Amniotic stem cell (primary cell): Measurements from ENCODE around the gene DYNC2H1.
A peak's percentile ranks its signal among the peaks of the same experiment; 100 is the strongest.

ENCODE experiments used
- DNase-seq: peaks from one replicate; lab custom pipeline; 2025; lab: John Stamatoyannopoulos, UW

The DYNC2H1 gene

GRCh38 chr11:103279821-103280220 lies 170.6 kb downstream of the DYNC2H1 start:
- no peak for DNase-seq

GRCh38 chr11:103281301-103281700 lies 172.1 kb downstream of the DYNC2H1 start:
- no peak for DNase-seq

GRCh38 chr11:103284260-103284659 lies 175.0 kb downstream of the DYNC2H1 start:
- no peak for DNase-seq

- DNase-seq: no peak
Observed at GRCh38 chr11:103294516-103294915, 185.3 kb downstream of the DYNC2H1 start.

GRCh38 chr11:103295704-103296103 lies 186.5 kb downstream of the DYNC2H1 start:
- DNase-seq: no peak

GRCh38 chr11:103297900-103298299 lies 188.7 kb downstream of the DYNC2H1 start:
- no peak for DNase-seq

- DNase-seq: no peak
Observed at GRCh38 chr11:103315248-103315647, 206.0 kb downstream of the DYNC2H1 start.

- no peak for DNase-seq
Observed at GRCh38 chr11:103317118-103317517, 207.9 kb downstream of the DYNC2H1 start.

- DNase-seq: no peak
Observed at GRCh38 chr11:103322821-103323220, 213.6 kb downstream of the DYNC2H1 start.

- DNase-seq: no peak
Observed at GRCh38 chr11:103325686-103326069, 216.5 kb downstream of the DYNC2H1 start.

- DNase-seq: peak; percentile 20
Observed at GRCh38 chr11:103326070-103326794, 217.0 kb downstream of the DYNC2H1 start.

- DNase-seq: no peak
Observed at GRCh38 chr11:103327721-103328120, 218.5 kb downstream of the DYNC2H1 start.

GRCh38 chr11:103332409-103332808 lies 223.2 kb downstream of the DYNC2H1 start:
- DNase-seq: no peak

GRCh38 chr11:103338621-103339484 lies 229.6 kb downstream of the DYNC2H1 start:
- DNase-seq: no peak

- no peak for DNase-seq
Observed at GRCh38 chr11:103339485-103339857, 230.2 kb downstream of the DYNC2H1 start.

GRCh38 chr11:103340956-103341355 lies 231.7 kb downstream of the DYNC2H1 start:
- DNase-seq: no peak

GRCh38 chr11:103344886-103345285 lies 235.7 kb downstream of the DYNC2H1 start:
- DNase-seq: no peak

GRCh38 chr11:103349595-103349994 lies 240.4 kb downstream of the DYNC2H1 start:
- no peak for DNase-seq

- DNase-seq: no peak
Observed at GRCh38 chr11:103354656-103355055, 245.4 kb downstream of the DYNC2H1 start.

- no peak for DNase-seq
Observed at GRCh38 chr11:103358251-103358650, 249.0 kb downstream of the DYNC2H1 start.

GRCh38 chr11:103359216-103359615 lies 250.0 kb downstream of the DYNC2H1 start:
- no peak for DNase-seq

- DNase-seq: no peak
Observed at GRCh38 chr11:103364687-103365086, 255.5 kb downstream of the DYNC2H1 start.

- no peak for DNase-seq
Observed at GRCh38 chr11:103367650-103368049, 258.4 kb downstream of the DYNC2H1 start.
